ENCODE data around the gene KRTAP10-3.

KRTAP10-3 gene

DNA sequence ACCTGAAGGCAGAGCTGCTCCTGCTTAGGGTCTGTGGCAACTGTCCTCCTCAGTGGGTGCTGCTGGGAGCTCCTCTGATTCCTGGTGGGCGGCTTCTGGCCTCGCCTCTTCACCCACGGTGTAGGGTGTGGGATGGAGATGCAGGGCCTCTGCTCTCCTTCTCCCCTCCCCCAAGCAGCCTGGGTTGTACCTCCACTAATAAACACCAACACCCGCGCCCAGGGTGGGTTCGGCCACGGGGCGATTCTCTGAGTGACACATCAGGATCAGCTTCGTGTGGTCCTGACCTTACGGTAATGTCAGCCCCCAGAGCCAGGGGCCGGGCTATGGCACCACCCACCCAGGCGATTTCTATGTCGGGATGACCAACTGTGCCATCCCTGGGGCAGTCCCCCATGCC lies 42.3 kb downstream of the KRTAP10-3 start:
- Mint-ChIP-seq H3K27ac (ENCODE audit: low read depth) (no peak overlapping the region), H3K4me1 (no peaks in the 10 kb centered on the region), H3K36me3 (ENCODE audit: insufficient read depth) (peaks cover 5% of the 10 kb centered on the region), H3K4me3 (no peak overlapping the region), H3K27me3 (no peaks in the 10 kb centered on the region), H3K9me3 (no peaks in the 10 kb centered on the region)
- DNase-seq (ENCODE audit: low spot score in 2 of 2) (no peak), ATAC-seq (replicated peaks; ENCODE audit: extremely low read depth, poor library complexity, severe bottlenecking) (no peak)

DNA sequence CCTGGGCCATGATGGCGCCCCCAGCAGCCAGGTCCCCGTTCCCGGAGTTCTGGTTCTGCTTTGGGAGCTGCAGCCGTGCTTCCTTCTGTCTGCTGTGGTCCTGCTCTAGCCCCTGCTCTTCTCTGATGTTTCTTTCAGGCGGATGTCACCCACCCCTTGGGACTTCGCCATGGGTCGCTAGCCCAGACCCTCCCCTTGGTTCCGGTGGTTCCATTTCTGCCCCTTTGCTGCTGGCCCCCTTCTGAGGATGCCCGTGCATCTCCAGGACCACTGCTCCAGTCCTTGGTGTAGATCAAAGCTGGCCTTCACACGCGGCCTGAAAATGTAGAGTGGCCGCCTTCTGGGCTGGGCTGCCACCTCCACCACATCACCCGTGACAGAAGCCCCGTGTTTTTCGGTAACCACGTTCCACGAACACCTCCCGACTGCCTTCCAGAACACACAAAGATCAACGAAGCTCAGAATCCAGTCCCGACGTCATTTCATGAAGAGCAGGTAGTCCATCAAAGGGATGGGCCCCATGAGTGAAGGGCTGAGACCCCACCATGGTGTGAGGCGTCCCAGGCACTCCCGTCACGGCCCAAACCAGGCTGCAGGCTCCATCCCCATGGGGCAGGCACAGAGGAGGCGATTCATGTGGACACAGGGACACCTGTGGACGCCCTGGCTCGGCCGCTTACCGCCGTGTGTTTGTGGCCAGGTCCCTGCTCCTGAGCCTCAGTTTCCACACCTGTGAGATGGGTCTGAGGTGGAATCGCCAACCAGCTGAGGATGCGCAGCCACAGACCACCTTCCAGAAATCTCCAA lies 43.0 kb downstream of the KRTAP10-3 start:
- no peak for DNase-seq (ENCODE audit: low spot score in 2 of 2)
- no peaks in the 10 kb centered on the region for H3K9me3 Mint-ChIP-seq
- H3K4me3 Mint-ChIP-seq = no peak overlapping the region
- H3K27me3 Mint-ChIP-seq = no peaks in the 10 kb centered on the region
- H3K4me1 Mint-ChIP-seq = no peaks in the 10 kb centered on the region
- no peak for ATAC-seq (replicated peaks; ENCODE audit: extremely low read depth, poor library complexity, severe bottlenecking)
- no peak overlapping the region for H3K27ac Mint-ChIP-seq (ENCODE audit: low read depth)
- H3K36me3 Mint-ChIP-seq (ENCODE audit: insufficient read depth) = peaks cover 5% of the 10 kb centered on the region

DNA sequence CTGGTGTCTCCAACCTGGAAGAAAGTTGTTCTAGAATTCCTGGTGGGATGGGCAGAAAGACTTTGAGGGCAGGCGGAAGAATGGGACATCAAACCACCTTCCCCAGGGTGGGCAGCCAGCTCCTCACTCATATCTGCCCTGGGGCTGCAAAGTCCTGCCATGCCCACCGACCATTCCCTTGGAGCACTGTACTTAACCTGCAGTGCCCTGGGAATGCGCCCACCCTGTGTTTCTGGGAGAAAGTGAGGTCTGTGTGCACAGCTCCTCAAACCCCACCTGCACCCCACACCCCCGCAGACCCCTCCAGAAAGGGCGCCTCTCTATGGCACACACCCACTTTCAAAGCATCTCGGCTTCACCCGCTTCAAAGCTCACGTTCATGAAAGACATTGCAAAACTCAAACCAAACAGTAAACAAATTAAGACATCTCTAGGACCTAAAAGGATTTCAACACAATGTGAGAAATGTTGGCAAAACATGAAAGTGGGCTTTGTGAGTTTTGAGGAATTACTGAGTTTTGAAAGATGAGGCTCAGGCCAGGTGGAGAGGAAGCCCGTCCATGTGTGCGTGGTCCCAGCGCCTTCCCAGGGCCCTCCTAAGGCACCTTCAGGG lies 43.7 kb downstream of the KRTAP10-3 start:
- no peak for ATAC-seq (replicated peaks; ENCODE audit: extremely low read depth, poor library complexity, severe bottlenecking)
- peaks cover 5% of the 10 kb centered on the region for H3K36me3 Mint-ChIP-seq (ENCODE audit: insufficient read depth)
- no peak overlapping the region for H3K4me3 Mint-ChIP-seq
- H3K9me3 Mint-ChIP-seq = no peaks in the 10 kb centered on the region
- DNase-seq (ENCODE audit: low spot score in 2 of 2) = no peak
- no peaks in the 10 kb centered on the region for H3K27me3 Mint-ChIP-seq
- H3K4me1 Mint-ChIP-seq = no peaks in the 10 kb centered on the region
- H3K27ac Mint-ChIP-seq (ENCODE audit: low read depth) = no peak overlapping the region

DNA sequence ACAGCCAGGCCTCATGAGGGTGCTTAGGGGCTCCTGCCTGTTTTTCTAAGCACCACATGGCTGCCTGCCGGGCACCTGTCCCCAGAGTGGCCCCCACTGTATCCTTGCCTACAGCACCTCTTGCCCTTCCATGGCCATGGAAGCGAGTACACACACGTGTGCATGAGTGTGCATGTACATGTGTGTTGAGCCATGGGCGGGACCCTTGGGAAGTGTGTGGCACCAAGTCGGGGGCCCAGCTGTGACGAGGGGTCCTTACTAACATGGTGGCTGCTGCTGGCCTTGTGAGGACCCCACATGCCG lies 44.4 kb downstream of the KRTAP10-3 start:
- H3K4me3 Mint-ChIP-seq = no peak overlapping the region
- no peaks in the 10 kb centered on the region for H3K27me3 Mint-ChIP-seq
- DNase-seq (ENCODE audit: low spot score in 2 of 2) = no peak
- ATAC-seq (replicated peaks; ENCODE audit: extremely low read depth, poor library complexity, severe bottlenecking) = no peak
- no peak overlapping the region for H3K27ac Mint-ChIP-seq (ENCODE audit: low read depth)
- peaks cover 5% of the 10 kb centered on the region for H3K36me3 Mint-ChIP-seq (ENCODE audit: insufficient read depth)
- no peaks in the 10 kb centered on the region for H3K4me1 Mint-ChIP-seq
- H3K9me3 Mint-ChIP-seq = no peaks in the 10 kb centered on the region

DNA sequence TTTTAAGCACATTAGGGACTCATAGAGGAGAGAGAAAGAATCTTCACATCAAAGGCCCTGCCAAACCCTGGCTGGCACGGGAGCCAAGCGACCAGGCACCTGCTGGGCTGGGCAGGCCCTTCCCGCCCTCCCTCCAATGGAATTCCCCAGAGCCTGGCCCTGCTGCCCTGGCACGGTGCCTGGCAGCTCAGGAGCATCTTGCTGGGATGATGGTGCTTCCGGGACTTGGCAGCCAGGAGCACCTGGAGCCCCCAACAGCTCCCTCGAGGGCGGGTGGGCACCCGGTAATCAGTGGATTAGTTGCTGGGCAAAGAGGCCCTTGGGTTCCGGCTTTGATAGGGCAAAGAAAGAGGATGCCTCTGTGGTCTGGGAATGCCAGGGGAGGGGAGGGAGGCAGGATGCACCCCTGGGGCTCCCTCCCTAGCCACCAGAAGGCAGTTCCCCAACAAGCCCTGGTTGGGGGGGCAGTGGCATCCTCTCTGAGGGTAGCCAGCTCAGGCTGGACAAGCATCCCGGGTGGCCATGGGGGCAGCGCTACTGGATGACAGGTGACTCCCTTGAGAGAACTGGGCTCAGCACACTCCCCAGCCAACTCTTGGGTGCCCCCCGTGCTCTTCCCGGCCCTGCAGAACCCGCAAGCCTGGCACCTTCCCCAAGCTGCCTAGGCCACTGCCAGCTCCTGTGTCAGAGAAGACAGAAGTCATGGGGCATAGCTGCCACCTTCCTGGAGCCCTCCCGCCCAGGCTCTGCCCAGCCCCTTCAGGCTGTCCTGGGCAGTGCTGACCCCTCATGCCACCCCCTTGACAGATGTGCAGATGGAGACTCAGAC lies 45.0 kb downstream of the KRTAP10-3 start:
- Mint-ChIP-seq H3K27ac (ENCODE audit: low read depth) (no peak overlapping the region), H3K36me3 (ENCODE audit: insufficient read depth) (peaks cover 5% of the 10 kb centered on the region), H3K4me1 (no peaks in the 10 kb centered on the region), H3K27me3 (no peaks in the 10 kb centered on the region), H3K9me3 (no peaks in the 10 kb centered on the region), H3K4me3 (no peak overlapping the region)
- DNase-seq (ENCODE audit: low spot score in 2 of 2) (no peak), ATAC-seq (replicated peaks; ENCODE audit: extremely low read depth, poor library complexity, severe bottlenecking) (no peak)

DNA sequence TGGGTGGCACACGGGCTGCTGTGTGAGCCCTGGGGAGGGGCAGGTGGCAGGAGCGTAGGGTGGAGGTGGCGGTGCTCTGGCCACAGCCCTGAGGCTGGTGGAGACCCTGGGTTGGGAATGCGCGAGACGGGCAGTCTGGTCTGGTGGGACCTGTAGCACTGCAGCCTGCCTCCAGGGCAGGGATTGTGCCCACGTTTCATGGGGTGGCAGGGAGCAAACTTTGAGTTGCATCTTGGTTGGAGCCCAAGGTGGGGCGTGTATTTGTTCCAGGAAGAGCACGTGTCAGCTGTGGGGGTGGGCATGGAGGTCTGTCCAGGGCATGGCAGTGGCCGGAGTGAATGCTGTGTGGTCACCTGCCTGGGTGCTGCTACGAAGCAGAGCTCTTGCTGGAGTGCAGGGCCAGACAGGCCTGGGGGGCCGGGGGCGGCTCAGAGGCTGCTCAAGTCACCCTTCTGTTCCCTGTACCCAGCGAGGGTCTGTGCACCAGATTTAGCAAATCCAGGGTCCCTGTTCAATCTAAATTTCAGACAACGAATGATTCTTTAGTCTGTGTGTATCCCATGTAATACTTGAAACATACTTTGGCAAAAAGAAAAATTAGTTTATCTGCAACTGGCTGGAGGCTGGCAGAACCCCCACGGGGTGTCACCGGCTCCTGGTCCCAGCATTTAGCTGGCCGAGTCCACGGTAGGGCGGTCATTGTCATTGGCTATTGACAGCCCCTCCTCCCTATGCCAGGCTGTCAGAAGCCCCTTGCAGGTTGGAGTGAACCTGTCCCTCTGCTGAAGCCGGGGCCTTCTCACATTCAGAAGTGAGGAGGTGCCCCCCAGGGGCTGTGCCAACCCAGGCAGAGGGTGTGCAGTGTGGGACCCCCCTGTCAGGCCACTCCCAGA lies 45.9 kb downstream of the KRTAP10-3 start:
- no peaks in the 10 kb centered on the region for H3K4me1 Mint-ChIP-seq
- H3K9me3 Mint-ChIP-seq = no peaks in the 10 kb centered on the region
- peaks cover 3% of the 10 kb centered on the region for H3K36me3 Mint-ChIP-seq (ENCODE audit: insufficient read depth)
- peak overlapping the region; percentile 68 for H3K27ac Mint-ChIP-seq (ENCODE audit: low read depth)
- H3K4me3 Mint-ChIP-seq = no peak overlapping the region
- DNase-seq (ENCODE audit: low spot score in 2 of 2) (no peak), ATAC-seq (replicated peaks; ENCODE audit: extremely low read depth, poor library complexity, severe bottlenecking) (no peak)
- H3K27me3 Mint-ChIP-seq = no peaks in the 10 kb centered on the region

DNA sequence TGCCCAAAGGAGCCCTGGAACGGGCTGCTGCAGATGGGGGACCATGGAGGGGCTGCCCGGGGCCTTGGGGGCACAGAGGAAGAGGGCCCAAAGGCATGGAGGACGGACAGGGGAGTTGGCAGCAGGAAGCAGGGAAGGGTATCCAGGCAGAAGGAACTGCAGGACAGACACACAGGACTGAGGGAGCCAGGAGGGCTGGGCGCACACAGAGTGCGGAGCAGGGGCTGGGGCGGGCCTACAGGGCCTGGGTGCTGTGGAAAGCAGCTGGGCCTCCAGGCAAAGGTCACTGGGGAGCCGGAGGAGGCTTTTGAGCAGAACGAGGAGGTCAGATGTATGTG lies 46.7 kb downstream of the KRTAP10-3 start:
- H3K36me3 Mint-ChIP-seq (ENCODE audit: insufficient read depth) = no peaks in the 10 kb centered on the region
- ATAC-seq (replicated peaks; ENCODE audit: extremely low read depth, poor library complexity, severe bottlenecking) (no peak), DNase-seq (ENCODE audit: low spot score in 2 of 2) (no peak)
- no peaks in the 10 kb centered on the region for H3K9me3 Mint-ChIP-seq
- peak overlapping the region; percentile 68 for H3K27ac Mint-ChIP-seq (ENCODE audit: low read depth)
- H3K27me3 Mint-ChIP-seq = no peaks in the 10 kb centered on the region
- no peak overlapping the region for H3K4me3 Mint-ChIP-seq
- no peaks in the 10 kb centered on the region for H3K4me1 Mint-ChIP-seq

DNA sequence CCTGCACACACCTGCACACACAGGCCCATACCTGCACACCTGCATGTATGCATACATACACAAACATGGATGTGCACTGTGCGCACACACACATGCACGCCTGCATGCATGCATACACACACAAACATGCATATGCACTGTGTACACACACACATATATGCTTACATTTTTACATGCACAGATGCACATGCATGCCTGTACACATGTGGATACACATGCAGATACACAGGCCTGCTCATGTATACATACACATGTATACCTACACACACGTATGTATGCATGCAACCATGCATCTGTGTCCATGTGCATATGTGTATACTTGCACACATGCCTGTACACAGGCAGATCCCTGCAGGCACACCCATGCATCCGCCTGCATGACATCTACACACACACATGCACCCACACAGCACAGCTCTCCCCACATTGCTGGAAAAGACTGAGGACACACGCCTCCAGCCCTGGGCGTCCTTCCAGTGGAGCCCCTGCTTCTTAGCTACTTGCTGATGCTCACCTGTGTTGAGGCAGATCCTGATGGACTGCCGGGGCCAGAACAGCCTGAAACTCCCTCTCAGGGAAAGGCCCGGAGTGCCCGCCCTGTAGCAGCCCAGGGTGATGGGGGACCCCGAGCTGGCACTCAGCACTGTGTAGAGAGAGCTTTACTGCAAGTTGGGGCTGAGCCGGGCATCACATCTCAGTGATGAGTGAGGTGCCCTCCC lies 47.2 kb downstream of the KRTAP10-3 start:
- ATAC-seq (replicated peaks; ENCODE audit: extremely low read depth, poor library complexity, severe bottlenecking) (no peak), DNase-seq (ENCODE audit: low spot score in 2 of 2) (no peak)
- peak overlapping the region; percentile 68 for H3K27ac Mint-ChIP-seq (ENCODE audit: low read depth)
- no peaks in the 10 kb centered on the region for H3K36me3 Mint-ChIP-seq (ENCODE audit: insufficient read depth)
- peak overlapping the region; percentile 7 for H3K4me3 Mint-ChIP-seq
- no peaks in the 10 kb centered on the region for H3K27me3 Mint-ChIP-seq
- H3K9me3 Mint-ChIP-seq = no peaks in the 10 kb centered on the region
- H3K4me1 Mint-ChIP-seq = no peaks in the 10 kb centered on the region

DNA sequence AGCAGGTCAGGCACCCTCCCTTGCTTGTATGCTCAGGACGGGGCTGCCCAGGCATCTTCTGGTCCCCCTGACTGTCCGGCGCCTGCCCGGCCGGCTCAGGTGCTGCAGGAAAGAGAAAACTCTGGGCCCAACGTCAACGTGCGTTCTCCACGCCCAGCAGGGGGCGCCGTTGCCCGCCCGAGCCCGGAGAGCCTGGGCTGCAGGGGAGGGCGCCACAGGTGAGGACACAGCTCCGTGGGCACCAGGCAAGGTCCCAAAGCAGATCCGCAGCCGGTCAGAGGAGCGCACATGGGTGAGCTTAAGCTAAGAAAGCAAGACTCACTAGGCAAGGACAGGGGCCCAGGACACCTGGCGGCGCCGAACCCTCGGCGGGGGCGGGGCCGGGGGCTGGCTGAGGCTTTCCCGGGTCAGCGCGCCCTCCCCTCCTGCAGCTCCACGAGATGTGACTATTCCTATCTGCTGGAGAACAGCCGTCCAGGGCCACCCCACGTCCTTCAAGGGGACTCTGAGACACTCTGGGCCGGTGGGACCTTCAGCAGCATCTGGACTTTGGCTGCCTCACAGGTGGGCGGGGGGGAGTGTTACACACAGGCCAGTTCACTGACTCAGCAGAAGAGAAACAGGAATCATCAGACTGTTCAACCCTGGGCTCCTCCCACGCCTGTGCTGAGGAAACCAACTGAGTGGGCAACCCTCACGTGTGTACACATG lies 47.9 kb downstream of the KRTAP10-3 start:
- Mint-ChIP-seq H3K27ac (ENCODE audit: low read depth) (no peak overlapping the region), H3K4me3 (peak overlapping the region; percentile 7)

DNA sequence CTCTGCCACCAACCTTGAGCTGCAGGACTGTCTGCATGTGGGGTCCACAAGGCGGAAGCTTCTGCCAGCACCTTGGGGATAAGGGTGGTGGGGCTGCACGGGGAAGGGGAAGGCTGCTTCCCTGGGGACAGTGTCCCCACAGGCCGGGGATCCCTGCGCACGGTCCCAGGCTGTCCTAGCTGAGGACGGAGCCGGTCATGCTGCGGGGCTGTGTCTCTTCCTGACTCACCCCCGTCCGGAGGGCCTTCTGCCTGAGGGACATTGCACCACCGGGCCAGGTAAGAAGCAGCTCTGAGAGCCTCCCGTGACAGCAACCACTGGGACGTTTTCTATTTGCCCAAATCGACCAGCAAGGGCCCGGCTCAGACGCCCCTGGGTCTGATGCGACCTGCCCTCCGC lies 48.5 kb downstream of the KRTAP10-3 start:
- no peak for ATAC-seq (replicated peaks; ENCODE audit: extremely low read depth, poor library complexity, severe bottlenecking)
- Mint-ChIP-seq H3K27me3 (no peaks in the 10 kb centered on the region), H3K4me3 (no peak overlapping the region), H3K36me3 (ENCODE audit: insufficient read depth) (no peaks in the 10 kb centered on the region), H3K9me3 (no peaks in the 10 kb centered on the region), H3K27ac (ENCODE audit: low read depth) (no peak overlapping the region), H3K4me1 (no peaks in the 10 kb centered on the region)
- no peak for DNase-seq (ENCODE audit: low spot score in 2 of 2)

More for the DNA sequence above, 47.9 kb downstream of the KRTAP10-3 start:
- Mint-ChIP-seq H3K36me3 (ENCODE audit: insufficient read depth) (no peaks in the 10 kb centered on the region), H3K4me1 (no peaks in the 10 kb centered on the region), H3K27me3 (no peaks in the 10 kb centered on the region), H3K9me3 (no peaks in the 10 kb centered on the region)
- peak; percentile 69 to 79 for DNase-seq (ENCODE audit: low spot score in 2 of 2)
- ATAC-seq (replicated peaks; ENCODE audit: extremely low read depth, poor library complexity, severe bottlenecking) = peak; percentile 76

DNA sequence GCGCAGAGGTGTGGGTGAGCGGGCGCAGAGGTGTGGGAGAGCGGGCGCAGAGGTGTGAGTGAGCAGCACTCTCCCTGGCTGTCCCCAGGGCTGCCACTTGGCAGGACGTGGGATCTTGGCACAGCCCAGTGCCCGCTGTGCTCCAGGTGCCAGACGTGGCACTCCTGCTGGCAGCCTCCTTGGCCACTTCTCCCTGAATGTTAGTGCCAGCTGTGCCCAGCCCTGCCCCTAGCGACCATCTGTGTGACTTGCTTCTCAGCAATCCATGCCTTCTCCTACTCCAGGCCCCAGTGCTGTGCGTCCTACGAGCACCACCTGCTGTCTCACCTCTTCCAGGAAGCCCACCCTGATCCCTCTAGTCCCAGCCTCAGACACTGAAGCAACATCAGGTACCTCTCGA lies 49.1 kb downstream of the KRTAP10-3 start:
- ATAC-seq (replicated peaks; ENCODE audit: extremely low read depth, poor library complexity, severe bottlenecking) (no peak), DNase-seq (ENCODE audit: low spot score in 2 of 2) (no peak)
- H3K4me3 Mint-ChIP-seq = no peak overlapping the region
- H3K4me1 Mint-ChIP-seq = no peaks in the 10 kb centered on the region
- H3K9me3 Mint-ChIP-seq = no peaks in the 10 kb centered on the region
- H3K27me3 Mint-ChIP-seq = no peaks in the 10 kb centered on the region
- no peaks in the 10 kb centered on the region for H3K36me3 Mint-ChIP-seq (ENCODE audit: insufficient read depth)
- no peak overlapping the region for H3K27ac Mint-ChIP-seq (ENCODE audit: low read depth)

All from central memory CD8-positive, alpha-beta T cell (primary cell).